ENCODE measurements around the gene STARD5. TPM values are rescaled to one million over a fixed set of nuclear protein-coding genes. Genes with fewer than 3 reads are reported as not detected.

Gene STARD5
- total RNA-seq, 1 experiment from 2014 or later, result 2.3 TPM

DNA sequence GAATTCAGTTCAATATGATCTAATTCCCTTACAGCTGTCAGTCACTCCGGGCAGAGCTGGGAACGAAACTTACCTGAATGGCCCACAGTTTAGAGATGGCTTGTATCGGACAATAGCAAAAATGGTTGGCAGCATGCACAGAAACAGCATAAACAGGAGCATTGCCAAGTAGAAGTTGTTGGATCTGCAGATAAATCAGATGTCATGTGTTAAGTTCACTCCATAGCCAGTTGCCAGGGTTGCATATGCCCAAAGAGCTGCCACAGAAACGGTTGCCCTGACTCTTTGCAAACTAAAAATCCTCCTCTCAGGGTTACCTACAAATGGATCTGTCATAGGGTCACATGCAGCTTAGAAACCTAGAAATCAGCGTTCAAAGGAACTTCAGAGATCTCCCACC lies 15.4 kb upstream of the STARD5 start:
- H2BK15ac ChIP-seq (ENCODE audit: low read depth, low read length), result no peak overlapping the region
- H2BK5ac ChIP-seq (ENCODE audit: insufficient read length, low read length), result no peak overlapping the region
- DNase-seq, result no peak
- no peak overlapping the region for H3K4me2 ChIP-seq (ENCODE audit: insufficient read depth, insufficient read length, low read length)
- no peak overlapping the region for H4K8ac ChIP-seq (replicated peaks; ENCODE audit: insufficient read length, low read depth, low read length)
- TF ChIP-seq, protein P1, sequence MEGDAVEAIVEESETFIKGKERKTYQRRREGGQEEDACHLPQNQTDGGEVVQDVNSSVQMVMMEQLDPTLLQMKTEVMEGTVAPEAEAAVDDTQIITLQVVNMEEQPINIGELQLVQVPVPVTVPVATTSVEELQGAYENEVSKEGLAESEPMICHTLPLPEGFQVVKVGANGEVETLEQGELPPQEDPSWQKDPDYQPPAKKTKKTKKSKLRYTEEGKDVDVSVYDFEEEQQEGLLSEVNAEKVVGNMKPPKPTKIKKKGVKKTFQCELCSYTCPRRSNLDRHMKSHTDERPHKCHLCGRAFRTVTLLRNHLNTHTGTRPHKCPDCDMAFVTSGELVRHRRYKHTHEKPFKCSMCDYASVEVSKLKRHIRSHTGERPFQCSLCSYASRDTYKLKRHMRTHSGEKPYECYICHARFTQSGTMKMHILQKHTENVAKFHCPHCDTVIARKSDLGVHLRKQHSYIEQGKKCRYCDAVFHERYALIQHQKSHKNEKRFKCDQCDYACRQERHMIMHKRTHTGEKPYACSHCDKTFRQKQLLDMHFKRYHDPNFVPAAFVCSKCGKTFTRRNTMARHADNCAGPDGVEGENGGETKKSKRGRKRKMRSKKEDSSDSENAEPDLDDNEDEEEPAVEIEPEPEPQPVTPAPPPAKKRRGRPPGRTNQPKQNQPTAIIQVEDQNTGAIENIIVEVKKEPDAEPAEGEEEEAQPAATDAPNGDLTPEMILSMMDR (conservative IDR thresholded peaks at IDR 0.05), result no peak
- no peak overlapping the region for H2BK20ac ChIP-seq (ENCODE audit: low read depth, low read length, poor library complexity, severe bottlenecking)
- H3K9ac ChIP-seq (ENCODE audit: extremely low read depth, insufficient read length, low read length), result no peak overlapping the region
- H4K5ac ChIP-seq (ENCODE audit: insufficient read length, low read depth, low read length), result no peak overlapping the region
- H3K27me3 ChIP-seq (ENCODE audit: insufficient read depth, low read length), result no peaks in the 10 kb centered on the region
- H3K27ac ChIP-seq (ENCODE audit: insufficient read length, low read depth, low read length), result no peak overlapping the region
- no peaks in the 10 kb centered on the region for H3K23me2 ChIP-seq (ENCODE audit: insufficient read length, low read depth, low read length, poor library complexity, severe bottlenecking)
- no peak overlapping the region for H3K4ac ChIP-seq (ENCODE audit: low read depth, low read length)
- H3K4me3 Mint-ChIP-seq, result no peak overlapping the region
- H3K9me3 Mint-ChIP-seq, result no peaks in the 10 kb centered on the region
- H3K36me3 Mint-ChIP-seq (ENCODE audit: insufficient read depth in 1 of 3, low read depth in 3 of 3), result no peaks in the 10 kb centered on the region
- no CpG with 5 or more reads among the region's 5 CpGs for WGBS (ENCODE audit: extremely low coverage, insufficient read length, low lambda C conversion rate)
- no peak overlapping the region for H4K91ac ChIP-seq (ENCODE audit: insufficient read length, low read depth, low read length)
- no peaks in the 10 kb centered on the region for H4K20me1 ChIP-seq (ENCODE audit: control insufficient read depth, insufficient read depth, insufficient read length)
- H3K27ac Mint-ChIP-seq, result no peak overlapping the region
- no peaks in the 10 kb centered on the region for H3K79me1 ChIP-seq (ENCODE audit: insufficient read depth, low read depth, low read length, poor library complexity, severe bottlenecking)
- no peak overlapping the region for H2BK12ac ChIP-seq (ENCODE audit: insufficient read length, low read depth, low read length)
- H3K4me1 Mint-ChIP-seq, result 0 out of 4 replicates have a peak, but pooled peaks cover 2 to 3% of the 10 kb centered on the region in 2 experiments
- H2AFZ ChIP-seq (ENCODE audit: low read length), result no peak overlapping the region
- H3K27me3 Mint-ChIP-seq (ENCODE audit: low read depth), result no peaks in the 10 kb centered on the region; the same call in 1 of the 2 replicates
- no peak overlapping the region for H3K14ac ChIP-seq (ENCODE audit: insufficient read depth, low read length)
- no peak overlapping the region for H3K23ac ChIP-seq (ENCODE audit: insufficient read length, low read depth, low read length)
- H3K9me3 ChIP-seq (ENCODE audit: control insufficient read depth, low read depth, low read length), result no peaks in the 10 kb centered on the region
- no peak overlapping the region for H2BK120ac ChIP-seq (ENCODE audit: low read depth, low read length, poor library complexity, severe bottlenecking)
- H3K4me1 ChIP-seq (ENCODE audit: insufficient read depth, low read length), result no peaks in the 10 kb centered on the region
- no peak overlapping the region for H3T11ph ChIP-seq (ENCODE audit: low read length)
- no peak overlapping the region for H3K18ac ChIP-seq (ENCODE audit: insufficient read length, low read depth, low read length)
- H3K79me2 ChIP-seq (ENCODE audit: insufficient read depth, low read length), result no peaks in the 10 kb centered on the region
- H3K56ac ChIP-seq (ENCODE audit: insufficient read length, low read depth, low read length), result no peak overlapping the region
- H2AK5ac ChIP-seq (ENCODE audit: insufficient read length, low read length), result no peak overlapping the region
